ENCODE data around the gene ZNF71.

GRCh38 chr19:56661248-56661647 lies 66.1 kb downstream of the ZNF71 start:
- TF ChIP-seq CTCF (IDR thresholded peaks at IDR 0.05) (no peak), POLR2A (IDR thresholded peaks at IDR 0.05) (no peak)
